ENCODE results near the gene COX7A2L.

The COX7A2L gene

DNA sequence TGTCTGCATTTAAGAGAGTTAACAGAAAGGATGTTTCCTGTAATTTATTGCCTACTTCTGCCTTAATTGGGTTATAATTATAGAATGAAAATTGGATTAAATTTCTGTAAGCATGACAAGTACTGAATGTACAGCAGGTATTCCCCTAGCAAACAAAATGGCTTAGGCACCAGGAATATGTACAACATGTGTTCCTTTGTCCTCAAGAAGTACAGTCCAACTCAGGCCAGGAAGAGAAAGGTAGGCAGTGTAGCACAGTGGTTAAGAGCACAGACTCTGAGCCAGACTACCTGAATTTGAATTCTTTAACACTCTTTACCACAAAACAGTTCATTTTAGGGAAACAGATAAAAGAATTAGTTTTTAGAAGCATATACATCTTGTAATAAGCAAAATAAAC, 43.1 kb downstream of the COX7A2L start:
- DNase-seq (ENCODE audit: low read depth) = no peak

DNA sequence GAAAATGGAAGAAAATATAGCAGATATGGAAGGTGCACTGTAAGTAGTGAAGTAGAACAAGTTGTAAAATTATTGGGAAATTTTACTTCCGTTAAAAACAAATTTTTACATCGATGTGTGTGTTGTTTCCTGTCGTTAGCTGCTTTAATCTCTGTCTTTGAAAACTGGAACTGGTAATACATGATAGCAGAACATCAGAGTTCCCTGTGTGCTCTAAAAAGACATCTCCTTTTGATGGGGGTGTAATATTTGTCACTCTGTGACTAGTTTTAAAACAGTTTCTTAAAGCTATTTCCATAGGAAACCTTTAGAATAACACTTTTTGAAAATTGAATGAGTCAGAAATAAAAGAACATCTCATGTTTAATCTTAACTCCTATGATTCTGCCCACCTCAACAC, 43.5 kb downstream of the COX7A2L start:
- DNase-seq (ENCODE audit: low read depth) = no peak

DNA sequence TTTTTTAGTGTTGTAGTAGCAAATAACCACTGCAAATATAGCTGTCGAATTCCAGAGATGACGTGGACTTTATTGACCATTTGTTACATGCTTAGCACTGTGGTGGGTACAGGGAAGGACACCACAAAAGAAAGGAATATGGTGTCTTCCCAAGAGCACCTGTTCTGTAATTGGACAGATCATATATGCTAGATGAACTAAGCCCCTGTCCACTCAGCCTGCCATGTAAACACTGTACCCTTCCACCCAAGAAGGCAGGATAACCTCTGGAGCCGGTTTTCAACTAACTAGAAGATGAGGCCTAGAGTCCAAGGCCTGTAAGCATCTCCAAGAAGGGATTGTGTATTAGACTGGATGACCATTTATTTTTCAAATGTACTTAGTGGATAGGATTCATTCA, 44.1 kb downstream of the COX7A2L start:
- no peak for DNase-seq (ENCODE audit: low read depth)

DNA sequence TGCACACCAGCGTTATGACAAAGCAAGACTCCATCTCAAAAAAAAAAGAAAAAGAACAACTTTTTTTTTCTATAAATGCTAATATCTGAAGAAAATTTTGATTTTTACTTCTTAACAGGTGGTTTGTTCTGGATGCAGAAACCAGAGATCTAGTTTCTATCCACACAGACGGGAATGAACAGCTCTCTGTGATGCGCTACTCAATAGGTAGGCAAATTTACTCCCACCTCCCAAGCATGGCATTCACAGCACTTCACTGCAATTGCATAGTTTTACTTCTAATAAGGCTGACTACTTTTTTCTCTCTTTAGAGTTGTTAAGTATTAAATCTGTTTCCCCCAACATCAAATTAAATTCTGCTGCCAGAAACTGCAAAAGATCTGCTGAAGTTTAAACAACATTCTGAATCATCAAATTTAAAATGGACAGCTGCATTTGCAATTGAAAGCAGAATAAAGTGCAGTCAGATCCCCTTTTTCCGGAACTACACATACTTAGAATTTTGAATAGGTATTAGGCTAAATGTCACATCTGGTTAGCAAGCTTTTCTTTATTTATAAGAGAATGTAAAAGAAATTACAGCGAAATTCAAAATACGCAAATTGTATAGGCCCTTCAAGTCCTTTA, 45.1 kb downstream of the COX7A2L start:
- no peak for DNase-seq (ENCODE audit: low read depth)

DNA sequence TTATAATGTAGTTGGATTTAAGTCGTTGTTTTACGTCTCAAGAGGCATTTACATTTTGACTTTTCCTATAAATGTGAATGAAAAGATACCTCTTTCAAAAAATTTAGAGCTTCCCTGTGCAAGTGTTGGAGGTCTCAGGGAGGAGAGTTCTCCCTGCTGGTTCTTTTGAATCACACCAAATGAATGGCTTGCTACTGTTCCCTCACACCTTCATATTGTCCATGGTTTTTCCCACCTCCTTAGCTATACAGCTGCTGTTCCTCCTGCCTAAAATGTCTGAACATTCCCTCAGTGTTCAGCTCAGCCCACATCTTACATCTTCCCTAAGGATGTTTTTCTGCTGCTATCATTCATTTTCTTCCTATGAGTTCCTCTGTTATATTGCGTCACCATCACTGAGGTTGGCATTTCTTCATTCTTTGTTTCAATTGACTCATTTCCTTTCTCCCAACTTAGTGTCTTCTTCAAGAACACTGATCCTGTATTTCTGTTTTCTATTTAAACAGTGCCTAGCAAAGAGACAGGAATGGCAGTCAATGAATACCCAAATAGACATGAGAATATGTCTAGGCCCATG, 46.0 kb downstream of the COX7A2L start:
- no peak for DNase-seq (ENCODE audit: low read depth)

DNA sequence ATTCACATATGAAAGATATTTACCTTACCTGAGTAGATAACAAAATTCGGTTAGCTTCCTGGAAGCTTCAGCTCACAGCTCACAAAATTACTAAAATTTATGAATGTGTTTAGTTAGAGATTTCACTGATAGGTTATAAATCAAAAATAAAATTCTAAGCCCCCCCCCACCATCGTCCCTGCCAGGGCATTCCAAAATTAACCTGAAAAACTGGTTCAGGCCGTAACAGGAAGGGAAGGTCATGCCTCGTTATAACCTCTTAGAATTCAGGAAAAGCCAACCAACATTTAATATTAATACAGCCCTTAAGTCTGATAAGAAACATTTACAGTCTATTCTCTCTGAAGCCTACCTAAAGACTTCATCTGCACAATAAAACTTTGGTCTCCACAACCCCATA, 48.9 kb downstream of the COX7A2L start:
- DNase-seq (ENCODE audit: low read depth) = no peak

DNA sequence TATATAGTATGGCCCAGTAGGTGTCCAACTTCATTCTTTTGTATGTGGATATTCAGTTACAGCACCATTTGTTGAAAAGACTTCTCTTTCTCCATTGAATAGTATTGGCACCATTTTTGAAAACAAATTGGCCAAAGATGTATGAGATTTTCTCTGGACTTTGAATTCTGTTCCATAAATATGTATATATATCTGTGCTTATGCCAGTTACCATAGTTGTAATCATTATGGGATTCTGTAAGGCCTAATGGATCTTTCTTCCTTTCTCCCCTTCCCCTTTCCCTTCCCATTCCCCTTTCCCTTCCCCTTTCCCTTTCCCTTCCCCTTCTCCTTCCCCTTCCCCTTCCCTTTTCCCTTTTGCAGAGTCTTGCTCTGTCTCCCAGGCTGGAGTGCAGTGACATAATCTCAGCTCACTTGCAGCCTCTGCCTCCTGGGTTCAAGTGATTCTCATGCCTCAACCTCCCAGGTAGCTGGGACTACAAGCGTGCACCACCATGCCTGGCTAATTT, 51.0 kb downstream of the COX7A2L start:
- no peak for DNase-seq (ENCODE audit: low read depth)

DNA sequence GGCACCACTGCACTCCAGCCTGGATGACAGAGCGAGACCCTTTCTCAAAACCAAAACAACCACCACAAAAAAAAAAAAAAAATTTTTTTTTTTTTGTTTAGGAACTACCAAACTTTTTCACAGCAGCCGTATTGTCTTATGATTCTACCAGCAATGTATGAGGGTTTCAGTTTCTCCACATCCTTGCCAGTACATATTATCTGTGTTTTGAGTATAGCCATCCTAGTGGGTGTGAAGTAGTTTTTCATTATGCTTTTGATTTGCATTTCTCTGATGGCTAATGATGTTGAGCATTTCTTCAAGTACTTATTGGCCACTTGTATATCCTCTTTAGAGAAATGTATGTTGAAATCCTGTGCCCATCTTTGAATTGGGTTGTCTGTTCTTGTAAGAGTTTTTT, 51.7 kb downstream of the COX7A2L start:
- no peak for DNase-seq (ENCODE audit: low read depth)

DNA sequence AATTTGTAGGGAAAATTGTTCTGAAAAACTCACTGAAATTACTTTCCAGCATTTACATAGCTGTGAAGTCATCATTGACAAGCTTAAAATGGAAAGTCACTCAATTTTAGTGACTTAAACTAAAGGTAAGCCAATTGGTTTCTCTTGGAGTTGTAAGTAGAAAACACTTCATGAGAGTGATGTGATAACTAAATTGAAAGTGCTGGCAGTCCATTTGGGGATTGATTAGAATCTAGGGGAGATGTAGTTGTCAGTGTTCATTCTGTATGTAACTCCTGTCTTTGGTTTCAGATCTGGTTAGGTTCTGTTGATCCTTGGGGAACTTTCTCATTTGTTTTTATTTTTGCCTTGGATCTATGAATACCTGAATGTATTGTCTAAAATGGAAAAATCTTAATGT, 53.8 kb downstream of the COX7A2L start:
- DNase-seq (ENCODE audit: low read depth) = no peak

DNA sequence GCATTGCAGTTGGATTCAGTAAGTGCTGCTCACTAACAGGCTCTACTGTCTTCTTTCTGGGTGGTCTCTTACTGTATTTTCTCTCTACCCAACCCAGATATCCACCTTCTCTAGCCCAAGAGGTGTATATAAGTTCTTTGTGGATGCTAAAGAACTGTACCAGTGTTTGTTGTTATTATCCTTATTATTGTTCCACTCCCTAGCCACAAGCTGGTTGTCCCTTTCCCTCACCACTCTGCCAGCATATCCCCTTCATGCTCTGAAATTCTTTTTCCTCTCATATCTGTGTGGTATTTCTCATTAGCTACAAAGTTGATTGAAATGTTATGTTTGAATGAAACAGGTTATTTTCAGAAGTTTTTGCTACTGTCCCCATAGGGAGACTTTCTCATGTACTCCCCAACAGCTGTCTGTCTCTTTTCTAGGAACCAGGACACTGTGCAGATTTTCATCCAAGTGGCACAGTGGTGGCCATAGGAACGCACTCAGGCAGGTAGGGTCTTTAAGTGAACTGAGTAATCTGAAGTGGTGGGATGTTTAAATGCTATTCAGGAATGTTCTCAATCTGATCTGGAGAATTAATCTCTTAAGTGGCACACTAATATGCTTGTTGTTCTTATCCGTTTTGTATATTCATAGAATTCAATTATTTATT, 56.8 kb downstream of the COX7A2L start:
- DNase-seq (ENCODE audit: low read depth) = no peak

DNA sequence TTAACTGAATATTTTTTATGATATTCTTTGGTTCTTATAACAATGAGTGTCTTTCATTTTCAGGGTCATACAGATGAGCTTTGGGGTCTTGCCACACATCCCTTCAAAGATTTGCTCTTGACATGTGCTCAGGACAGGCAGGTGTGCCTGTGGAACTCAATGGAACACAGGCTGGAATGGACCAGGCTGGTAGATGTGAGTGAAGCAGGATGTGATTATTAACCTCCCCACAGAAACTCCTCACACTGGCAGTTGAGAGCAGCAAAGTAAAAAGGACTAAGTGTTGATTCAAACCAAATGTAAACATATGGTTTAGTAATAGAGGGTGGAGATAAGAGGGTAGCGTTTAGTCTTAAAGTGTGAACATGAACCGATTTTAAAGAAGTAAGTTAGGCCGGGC, 57.8 kb downstream of the COX7A2L start:
- DNase-seq (ENCODE audit: low read depth) = no peak

DNA sequence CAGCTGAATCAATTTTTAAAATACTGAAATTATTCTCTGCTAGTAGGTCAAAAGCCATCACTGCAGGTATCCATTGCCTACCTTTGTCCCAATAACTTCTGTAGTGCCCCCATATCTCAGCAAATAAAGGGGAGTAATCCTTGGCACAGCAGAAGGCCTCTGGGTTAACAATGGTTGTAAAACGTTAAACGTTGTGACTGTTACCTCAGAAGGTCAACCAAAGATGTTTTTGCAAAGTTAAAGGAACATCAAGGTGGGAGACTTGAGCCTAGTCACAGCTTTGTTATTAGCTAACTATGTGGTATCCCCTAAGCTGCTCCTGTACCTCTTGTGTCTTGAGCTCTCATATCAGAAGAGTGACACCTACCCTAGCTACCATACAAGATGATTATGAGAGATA, 60.5 kb downstream of the COX7A2L start:
- no peak for DNase-seq (ENCODE audit: low read depth)
